HG02678 (cell line): ENCODE measurements around the gene CNGA1.
"Not testable (repeated sequence)": the region's sequence is repeated elsewhere in the genome, so short reads cannot be mapped to it uniquely, and the experiment has no call there.

ENCODE experiments used
- ATAC-seq: cut with Tn5 transposase; IDR thresholded peaks from one replicate; pipeline ENCODE4 v1.9.1; 2021; ENCODE audit warnings: mild to moderate bottlenecking, moderate library complexity; ENCODE audit not compliant: unreplicated experiment

The CNGA1 gene

DNA sequence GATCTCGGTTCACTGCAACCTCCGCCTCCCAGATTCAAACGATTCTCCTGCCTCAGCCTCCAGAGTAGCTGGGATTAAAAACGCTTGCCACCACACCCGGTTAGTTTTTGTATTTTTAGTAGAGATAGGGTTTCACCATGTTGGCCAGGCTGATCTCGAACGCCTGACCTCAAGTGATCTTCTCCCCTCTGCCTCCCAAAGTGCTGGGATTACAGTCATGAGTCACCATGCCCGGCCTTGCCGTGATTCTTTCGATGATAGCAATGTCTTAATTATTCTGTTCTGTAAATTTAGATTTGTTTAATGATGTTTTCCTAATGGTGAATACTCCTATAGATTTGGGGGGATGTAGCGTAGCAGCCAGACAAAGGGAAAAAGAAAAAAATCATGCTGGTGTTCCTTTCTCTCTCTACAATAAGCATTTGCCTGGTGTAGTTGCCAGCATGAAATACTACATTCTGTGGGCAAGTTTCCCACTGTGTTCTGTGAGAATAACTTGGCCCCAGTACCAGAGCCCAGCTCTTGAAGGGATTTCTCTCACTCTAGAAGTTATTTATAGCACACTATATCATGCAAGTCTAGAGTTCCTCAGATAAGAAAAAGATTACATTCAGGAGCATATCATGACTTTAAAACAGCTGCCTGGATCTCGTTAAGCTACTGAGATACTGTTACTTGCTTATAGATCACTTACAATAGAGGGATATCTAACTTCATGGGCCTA is 15.5 kb upstream of the CNGA1 start:
- ATAC-seq: no peak

DNA sequence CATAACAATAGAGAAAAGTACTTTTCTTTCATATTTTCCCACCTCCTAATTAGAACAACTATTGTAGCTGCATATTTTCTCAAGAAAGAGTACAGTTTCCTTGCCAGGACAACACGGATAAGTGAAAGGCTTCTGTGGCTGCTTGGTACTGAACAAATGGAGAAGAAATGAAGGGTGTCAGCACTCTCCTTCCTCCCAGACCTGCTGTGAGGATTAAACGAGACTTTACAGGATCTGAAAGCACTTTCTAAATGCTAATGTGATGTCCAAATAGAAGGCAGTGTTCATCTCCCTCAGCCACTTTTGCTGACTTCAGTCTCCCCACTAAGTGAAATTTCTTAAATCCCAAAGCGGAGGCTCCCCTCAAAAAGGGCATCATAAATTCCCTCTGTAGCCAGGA is 14.0 kb upstream of the CNGA1 start:
- no peak for ATAC-seq

DNA sequence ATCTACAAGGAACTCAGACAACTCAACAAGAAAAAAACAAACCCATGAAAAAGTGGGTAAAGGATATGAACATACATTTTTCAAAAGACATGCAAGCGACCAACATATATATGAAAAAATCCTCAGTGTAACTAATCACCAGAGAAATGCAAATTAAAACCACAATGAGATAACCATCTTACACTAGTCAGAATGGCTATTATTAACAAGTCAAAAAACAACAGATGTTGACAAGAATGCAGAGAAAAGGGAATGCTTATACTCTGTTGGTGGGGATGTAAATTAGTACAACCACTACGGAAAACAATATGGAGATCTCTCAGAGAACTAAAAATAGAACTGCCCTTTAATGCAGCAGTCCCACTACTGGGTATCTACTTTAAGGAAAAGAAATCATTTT is 12.2 kb upstream of the CNGA1 start:
- peak; percentile 71 for ATAC-seq

DNA sequence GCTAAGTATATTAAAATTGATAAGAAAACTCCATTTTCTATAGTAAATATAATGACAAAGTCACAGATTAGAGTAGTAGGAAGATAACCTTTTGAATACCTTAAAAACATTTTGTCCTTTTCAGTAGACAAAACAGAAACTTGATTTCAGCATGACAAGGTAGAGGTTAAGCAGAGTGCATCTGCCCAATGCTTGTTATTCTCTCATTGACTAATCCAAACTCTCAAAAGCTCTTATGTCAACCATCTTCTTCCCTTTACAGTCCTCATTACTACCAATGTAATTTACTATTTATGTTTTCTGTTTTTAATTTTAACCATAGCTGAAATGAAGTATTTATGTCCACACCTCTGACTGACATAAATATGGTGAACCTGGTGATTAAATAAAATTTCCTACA is 11.2 kb upstream of the CNGA1 start:
- ATAC-seq: peak; percentile 70

DNA sequence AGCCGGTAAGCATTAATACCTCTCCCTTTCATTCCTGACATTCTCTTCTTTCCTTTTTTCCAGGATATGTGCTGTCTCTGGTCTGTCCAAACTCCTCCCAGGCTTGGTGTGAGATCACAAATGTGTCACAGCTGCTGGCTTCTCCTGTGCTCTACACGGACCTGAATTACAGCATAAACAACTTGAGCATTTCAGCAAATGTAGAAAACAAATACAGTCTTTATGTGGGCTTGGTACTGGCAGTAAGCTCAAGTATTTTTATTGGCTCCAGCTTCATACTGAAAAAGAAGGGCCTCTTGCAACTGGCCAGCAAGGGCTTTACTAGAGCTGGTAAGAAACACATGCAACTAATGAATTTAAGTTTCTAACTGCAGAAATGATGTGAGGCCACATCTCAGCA is 8.5 kb upstream of the CNGA1 start:
- no peak for ATAC-seq

DNA sequence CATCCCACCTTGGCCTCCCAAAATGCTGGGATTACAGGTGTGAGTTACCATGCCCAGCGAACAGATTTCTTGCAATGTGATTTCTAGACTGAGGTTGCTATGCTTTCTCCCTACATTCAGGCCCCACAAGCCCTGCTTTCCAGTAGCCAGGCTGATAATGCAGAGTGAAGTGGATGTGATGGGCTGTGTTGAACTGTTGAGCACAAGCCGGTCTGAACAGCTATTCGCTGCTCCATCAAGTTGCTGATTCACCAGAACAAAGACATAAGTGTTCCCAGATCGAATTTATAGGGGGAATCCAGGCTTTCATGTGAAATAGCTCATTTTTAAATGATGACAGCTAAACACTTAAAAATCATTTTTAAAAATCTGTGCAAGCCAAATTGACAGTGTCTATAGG is 8.0 kb upstream of the CNGA1 start:
- ATAC-seq: no peak

DNA sequence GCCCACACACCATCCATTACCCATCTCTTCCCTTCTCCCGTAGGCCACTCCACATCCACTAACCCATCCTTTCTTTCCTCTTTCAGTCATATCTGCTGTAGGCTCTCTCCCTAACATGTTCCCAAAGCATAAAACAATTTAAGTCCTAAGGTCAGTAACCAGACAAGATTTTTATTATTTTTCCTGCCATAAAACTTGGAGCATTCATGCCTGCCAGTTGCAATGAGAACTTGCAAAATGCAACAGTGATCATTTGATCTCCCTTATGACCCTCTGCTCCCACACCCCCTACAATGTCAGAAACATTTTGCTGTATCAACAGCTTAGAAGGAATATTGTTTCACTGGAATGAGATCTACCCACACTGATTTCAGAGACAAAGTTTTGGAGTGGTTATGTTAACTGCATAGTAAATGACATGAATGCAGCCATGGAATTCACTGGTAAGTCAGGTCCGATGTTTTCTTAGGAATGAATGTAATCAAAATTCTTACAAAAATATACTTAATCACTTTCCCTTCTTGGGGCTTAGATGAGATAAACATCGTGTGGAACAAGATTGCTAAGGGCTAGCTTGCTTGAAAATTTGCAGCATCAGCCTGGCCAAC is 5.8 kb upstream of the CNGA1 start:
- ATAC-seq: no peak

DNA sequence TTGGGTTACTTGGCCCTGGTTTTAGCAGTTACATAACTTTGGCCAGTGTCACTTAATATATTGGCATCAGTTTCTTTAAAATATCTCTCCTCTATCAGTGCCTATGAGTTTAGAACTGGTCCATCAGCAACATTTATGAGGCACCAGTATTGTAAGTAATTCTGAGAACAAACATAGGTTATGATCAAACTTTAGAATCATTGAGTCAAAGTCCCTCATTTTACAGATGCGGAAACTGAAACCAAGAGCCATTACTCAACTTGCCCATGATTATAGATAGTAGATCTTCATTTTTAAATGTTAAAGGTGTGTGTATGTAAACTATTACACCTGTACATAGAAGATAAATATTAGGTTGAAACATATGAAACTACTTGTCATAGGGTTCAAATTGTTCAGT is 4.6 kb upstream of the CNGA1 start:
- no peak for ATAC-seq

DNA sequence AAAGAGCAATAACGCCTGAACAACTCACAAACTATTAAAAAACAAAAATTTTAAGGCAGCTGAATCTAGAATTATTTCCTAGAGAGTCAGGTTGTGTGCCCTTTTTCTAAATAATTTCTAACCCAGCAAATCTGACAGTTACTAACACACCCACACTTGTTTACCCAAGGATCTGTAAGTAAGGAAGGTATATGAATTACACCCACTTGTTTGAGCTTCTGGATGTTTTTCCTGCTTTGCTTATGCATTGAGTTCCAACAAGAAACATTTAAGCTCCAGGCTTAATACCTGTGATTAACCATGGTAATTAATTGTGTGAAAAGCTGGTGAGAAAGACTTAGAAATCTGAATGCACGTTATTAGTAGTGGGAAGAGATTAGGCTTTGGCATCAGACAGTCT is 1.6 kb upstream of the CNGA1 start:
- no peak for ATAC-seq

DNA sequence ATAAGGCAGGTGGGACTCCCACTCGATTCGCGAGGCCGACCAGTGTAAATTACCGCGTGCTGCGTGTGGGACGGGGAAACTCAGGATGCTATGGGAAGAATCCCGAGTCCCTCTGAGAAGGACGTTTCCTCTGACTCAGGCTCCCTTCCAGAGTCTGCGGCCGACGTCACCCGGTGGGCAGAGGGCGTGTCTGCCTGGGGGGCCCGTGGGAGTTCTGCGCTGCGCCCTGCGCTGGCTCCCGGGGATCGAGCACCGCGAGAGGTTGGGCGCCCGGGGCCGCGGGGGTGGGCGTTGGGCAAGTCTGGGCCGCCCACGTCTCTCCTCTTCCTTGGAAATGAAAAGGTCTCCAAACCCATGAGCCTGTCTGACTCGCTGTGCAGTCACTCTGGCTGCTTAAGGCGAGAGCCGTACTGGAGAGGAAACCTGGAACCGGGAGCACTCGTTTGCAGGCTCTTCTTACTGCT is 659 bp upstream of the CNGA1 start:
- ATAC-seq: no peak

DNA sequence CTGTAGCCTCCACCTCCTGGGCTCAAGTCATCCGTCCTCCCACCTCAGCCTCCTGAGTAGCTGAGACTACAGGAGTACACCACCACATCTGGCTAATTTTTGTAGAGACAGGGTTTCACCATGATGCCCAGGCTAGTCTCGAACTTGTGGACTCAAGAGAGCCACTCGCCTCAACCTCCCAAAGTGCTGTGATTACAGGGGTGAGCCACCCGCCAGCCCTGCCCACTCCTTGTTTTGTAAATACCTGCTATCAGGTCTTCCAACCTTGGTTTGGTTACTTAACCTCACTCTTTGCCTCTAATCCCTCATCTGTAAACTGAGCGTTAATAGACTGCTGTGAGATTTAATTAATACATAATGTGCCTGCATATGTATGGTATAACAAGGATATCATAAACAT is 803 bp downstream of the CNGA1 start:
- ATAC-seq: no peak

DNA sequence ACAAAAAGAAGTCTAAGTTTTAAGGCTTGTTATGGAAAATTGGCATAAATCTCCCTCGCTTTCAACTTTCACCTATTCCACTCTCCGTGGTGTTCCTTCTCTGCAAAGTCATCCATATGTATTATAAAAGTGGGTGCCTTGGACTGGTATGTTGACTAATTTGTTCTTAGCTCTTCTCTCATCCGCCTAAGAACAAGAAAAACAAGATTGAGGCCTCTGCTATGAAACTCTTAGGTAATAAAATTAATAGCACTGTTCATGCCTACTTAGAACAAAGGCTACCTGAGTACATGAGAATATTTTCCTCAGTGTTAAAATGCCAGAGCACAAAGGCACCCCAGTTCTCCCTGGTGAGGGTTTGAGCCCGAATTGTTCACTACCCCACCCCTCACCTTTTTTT is 1.3 kb downstream of the CNGA1 start:
- no peak for ATAC-seq

DNA sequence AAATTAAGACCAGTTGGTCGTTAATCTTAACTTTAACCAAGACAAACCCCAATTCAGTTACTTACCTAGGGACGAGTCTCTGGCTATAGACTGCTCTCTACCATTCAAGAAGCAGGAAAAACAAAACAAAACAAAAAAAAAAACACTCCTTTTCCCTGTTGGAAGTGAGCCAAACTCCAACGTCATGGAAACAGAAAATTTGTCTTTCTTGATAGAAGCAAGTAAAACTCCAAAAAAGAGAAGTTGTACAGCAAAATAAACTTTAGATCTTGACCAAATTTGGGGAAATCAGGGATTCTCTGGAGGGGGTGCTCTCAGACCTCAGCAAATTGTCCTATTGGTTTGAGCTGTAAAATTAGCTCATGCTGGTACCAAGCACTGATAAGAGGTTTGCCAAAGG is 3.7 kb downstream of the CNGA1 start:
- ATAC-seq: no peak

DNA sequence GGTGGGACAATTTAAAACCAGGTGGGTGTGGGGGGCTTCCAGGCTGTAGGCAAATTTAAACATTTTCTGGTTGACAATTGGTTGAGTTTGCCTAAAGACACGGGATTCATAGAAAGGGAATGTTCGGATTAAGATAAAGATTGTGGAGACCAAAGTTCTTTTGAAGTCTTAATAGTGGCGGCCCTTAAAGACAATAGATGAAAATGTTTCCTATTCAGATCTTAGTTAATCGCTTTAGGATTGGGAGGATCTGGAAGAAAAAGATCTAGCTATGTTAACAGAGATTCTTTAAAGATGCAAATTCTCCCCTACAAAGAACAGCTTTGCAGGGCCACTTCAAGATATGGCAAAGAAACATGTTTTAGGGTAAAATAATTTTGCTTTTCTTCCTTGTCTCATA is 4.8 kb downstream of the CNGA1 start:
- no peak for ATAC-seq

DNA sequence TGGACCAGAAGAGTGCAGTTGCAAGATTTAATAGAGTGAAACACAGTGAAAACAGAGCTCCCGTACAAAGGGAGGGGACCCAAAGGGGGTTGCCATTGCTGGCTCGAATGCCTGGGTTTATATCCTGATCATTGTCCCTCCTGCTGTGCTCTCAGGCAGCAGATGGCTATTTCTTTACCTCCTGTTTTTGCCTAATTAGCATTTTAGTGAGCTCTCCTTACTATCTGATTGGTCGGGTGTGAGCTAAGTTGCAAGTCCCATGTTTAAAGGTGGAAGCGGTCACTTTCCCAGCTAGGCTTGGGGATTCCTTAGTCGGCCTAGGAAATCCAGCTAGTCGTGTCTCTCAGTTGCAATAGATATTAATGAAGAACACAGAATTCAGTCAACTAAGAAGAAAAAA is 5.6 kb downstream of the CNGA1 start:
- ATAC-seq: not testable (repeated sequence)

DNA sequence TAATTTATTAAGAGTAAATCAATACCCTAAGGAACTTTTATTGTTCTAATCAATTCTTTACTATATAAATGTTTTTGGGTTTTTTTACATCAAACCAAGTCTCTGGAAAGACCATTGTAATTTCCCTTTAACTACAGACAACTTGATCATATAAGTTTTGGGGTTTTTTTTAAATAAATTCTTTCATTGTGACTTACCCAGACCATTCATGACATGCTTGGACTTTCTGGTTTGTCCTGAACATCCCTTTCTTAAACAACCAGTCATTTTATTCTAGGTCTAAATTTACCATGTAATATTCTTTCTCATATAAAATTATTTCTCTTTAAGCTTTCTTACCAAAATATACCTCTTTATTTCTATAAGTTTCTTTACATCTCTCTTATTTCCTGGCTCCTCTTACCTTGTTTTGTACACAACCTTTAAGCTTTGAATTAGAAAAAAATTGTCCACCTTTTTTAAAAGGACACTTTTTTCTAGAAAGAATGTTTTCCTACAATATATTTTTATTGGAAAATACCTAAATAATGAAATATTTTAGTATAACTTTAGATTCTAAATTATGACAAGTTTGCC is 8.4 kb downstream of the CNGA1 start:
- no peak for ATAC-seq

DNA sequence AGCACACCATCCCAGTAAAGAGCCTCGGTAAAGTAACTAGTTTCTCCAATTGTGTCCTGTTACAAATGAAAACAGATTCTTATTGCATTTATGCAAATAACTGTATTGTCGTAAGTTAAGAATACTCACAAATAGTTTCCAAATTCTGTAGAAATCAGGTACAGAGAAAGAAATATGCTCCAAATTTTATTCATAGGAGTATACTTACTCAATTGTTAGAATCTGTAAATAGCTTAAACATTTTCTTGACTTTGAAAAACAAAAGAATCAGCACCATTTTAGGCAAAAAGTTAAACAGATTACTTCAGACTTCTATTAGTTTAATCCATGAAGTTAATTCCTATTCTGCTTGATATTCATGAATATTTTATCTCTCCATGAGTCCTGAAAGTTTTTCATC is 10.7 kb downstream of the CNGA1 start:
- ATAC-seq: no peak

DNA sequence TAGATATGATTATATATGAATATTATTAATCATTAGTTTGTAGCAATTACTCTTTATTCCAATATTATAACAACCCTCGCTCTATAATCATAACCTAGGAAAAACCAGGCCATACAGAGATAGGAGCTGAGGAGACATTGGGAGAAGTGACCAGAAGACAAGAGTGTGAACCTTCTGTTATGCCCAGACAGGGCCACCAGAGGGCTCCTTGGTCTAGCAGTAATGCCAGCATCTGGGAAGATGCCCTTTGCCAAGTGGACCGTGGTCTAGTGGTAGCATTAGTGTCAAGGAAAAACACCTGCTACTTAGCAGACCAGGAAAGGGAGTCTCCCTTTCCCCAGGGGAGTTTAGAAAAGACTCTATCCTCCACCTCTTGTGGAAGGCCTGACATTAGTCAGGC is 12.9 kb downstream of the CNGA1 start:
- not testable (repeated sequence) for ATAC-seq

DNA sequence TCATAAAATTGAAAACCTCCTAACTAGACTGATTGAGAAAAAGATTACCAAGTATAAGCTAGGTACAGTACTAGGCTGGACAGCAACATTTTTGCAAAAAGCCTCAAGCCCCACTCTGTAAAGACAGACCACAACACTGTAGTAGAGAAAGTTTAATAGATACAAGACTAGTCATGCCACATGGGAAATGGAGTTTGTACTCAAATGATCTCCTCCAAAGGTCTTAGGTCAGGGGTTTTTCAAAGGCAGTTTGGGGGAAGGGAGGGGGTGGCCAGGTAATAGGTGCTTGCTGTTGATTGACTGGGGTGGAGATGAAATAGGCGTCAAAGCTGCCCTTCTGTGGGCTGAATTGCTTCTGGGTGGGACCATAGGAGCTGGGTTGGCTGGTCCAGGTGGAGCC is 14.2 kb downstream of the CNGA1 start:
- no peak for ATAC-seq

DNA sequence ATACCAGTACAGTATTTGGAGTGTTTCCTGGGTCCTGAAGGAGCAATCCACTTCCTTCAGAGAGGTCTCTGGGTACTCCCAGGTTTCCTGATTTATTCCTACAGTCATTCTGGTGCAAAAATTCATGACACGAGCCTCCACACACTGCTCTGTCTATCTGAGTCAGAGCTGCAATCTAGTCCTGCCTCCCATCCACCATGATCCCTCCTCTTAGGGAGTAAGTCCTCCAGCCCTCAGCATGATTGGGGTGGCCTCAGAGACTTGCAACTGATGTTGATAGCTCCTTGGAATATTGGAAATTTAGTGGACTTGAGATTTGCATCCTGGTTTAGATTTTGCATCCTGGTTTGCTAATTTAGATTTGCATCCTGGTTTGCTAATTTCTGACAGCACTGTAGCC is 20.5 kb downstream of the CNGA1 start:
- ATAC-seq: no peak

DNA sequence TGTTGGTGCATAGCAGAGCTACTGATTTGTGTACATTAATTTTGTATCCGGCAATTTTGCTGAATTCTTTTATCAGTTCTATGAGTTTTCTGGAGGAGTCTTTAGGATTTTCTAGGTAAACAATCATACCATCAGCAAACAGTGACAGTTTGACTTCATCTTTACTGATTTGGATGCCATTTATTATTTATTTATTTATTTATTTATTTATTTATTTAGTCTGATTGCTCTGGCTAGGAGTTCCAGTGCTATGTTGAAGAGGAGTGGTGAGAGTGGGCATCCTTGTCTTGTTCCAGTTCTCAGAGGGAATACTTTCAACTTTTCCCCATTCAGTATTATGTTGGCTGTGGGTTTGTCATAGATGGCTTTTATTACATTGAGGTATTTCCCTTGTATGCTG is 24.0 kb downstream of the CNGA1 start:
- not testable (repeated sequence) for ATAC-seq

DNA sequence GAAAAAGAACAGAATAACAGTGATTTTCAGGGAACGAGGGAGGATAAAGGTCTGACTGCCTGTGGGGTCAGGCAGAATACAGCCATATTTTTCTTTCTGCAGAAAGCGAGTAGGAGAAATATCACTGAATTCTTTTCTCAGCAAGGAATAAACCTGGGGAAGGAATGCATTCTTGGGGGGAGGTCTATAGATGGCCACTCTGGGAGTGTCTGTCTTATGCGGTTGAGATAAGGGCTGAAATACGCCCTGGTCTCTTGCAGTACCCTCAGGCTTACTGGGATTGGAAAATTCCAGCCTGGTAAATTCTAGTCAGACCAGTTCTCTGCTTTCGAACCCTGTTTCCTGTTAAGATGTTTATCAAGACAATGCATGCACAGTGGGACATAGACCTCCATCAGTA is 26.3 kb downstream of the CNGA1 start:
- no peak for ATAC-seq

DNA sequence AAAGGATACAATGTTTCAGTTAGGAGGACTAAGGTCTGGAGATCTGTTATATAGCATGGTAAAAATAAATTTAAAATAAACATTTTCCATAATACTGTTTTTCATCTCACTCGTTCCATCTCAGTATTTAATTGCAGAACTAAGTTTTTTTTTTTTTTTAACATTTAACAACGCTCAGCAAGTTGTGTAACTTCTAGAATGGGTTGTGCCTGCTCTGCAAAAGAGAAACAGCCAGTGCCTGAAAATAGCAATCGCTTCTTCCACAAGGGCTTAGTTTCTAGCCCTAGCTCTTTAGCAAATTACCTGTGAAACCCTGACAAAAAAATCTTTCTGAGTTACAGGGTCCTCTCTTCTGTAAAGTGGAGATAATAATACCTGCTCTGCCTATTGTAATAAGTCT is 41.9 kb downstream of the CNGA1 start:
- ATAC-seq: no peak
